GM18858 (cell line): ENCODE data around the gene PRKG2.
"Not testable (repeated sequence)": the region's sequence is repeated elsewhere in the genome, so short reads cannot be mapped to it uniquely, and the experiment has no call there.

Experiments
- ATAC-seq: cut with Tn5 transposase; IDR thresholded peaks from one replicate; pipeline ENCODE4 v1.9.1; 2021; ENCODE audit not compliant: unreplicated experiment

PRKG2 gene

DNA sequence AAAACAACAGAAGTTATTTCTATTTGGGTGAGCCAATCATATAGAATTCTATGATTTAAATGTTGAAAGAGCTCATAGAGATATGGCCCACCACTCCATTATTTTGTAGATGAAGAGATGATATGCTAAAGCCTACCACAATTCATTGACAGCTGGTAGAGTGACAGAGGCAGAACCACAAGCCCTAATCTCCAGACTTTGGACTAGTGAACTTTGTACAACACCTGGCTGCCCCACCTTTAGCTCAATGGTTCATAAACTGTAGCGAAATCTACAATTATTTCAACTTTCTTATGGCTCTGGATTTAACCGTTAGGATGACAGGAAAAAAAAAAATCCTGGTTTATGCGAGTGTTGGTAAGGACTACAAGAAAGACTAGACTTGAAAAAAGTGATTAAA is 50.9 kb downstream of the PRKG2 start:
- no peak for ATAC-seq

DNA sequence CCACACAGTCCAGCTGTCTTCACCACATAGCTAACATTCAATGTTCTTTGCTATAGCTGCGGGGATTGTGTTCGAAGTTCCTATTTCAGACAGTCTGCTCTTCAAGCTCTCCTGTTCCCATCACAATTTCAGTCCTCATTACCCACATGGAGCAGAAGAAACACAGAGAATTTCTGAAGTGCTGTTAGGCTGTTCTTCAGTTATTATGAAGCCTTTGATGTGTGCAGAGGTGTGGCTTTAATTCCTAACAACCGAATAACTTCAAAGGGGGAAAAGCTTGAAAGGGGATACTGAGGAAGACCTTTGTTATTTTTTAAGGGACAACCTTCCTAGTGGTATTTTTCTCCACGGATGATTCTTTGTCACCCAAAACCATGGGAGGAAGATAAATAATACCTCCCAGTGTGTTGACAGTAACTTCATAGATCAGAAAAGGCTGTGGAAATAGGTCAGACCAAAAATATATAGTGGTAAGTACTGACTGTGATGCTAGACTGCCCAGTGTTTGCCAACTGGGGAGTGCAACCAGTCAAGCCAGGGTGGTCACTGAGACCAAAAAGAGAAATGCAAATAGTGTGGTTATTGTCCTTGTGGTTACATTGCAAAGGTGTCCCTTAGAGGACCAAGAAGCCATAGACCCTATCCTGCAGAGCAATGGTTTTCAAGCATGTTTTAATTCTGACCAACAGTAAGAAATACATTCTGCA is 52.1 kb downstream of the PRKG2 start:
- ATAC-seq, result no peak

DNA sequence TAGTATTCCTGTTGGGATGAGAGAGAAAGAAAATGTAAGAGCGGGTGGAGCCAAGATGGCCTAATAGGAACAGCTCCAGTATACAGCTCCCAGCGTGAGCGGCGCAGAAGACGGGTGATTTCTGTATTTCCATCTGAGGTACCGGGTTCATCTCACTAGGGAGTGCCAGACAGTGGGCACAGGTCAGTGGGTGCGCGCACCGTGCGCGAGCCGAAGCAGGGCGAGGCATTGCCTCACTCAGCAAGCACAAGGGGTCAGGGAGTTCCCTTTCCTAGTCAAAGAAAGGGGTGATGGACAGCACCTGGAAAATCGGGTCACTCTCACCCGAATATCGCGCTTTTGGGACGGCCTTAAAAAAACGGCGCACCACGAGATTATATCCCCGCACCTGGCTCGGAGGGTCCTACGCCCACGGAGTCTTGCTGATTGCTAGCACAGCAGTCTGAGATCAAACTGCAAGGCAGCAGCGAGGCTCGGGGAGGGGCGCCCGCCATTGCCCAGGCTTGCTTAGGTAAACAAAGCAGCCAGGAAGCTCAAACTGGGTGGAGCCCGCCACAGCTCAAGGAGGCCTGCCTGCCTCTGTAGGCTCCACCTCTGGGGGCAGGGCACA is 61.2 kb downstream of the PRKG2 start:
- not testable (repeated sequence) for ATAC-seq

DNA sequence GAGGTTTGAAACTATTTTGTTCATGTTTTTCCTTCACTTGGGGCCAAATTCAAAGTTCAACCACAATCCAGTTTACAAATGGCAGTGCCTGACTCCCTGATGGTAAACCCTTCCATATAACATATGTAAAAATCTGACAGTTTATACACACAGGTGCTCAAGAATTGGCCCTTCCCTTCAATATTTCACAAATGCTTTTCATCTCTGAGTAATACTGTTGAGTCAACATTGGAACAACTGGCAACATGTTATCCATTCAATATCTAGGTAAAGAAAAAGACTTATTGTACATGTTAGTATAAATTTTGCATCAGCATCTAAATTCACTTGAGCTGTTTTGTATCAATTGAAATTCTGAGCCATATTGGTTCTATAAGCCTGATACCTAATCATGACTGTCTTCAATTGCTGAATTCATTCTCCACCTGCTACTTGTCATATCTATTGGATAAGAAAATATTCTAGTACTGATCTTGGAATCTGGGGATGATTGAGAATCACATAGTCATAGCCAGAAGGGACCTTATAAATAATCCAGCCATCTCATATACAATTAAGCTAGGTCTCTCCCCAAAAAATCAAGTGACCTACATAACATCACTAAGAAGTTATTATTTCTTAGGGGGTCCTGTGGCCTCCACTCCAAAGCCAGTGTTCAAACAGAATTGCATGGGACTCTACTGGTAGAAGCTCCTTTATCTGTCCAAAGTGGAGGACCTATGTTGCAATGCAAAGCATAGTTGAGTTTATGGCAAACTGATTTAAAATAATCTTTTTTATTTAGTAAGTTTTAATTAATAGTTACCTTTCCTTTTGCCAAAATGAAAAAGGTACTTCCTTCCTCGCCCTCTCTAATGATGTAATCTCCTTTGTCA is 61.9 kb downstream of the PRKG2 start:
- no peak for ATAC-seq

DNA sequence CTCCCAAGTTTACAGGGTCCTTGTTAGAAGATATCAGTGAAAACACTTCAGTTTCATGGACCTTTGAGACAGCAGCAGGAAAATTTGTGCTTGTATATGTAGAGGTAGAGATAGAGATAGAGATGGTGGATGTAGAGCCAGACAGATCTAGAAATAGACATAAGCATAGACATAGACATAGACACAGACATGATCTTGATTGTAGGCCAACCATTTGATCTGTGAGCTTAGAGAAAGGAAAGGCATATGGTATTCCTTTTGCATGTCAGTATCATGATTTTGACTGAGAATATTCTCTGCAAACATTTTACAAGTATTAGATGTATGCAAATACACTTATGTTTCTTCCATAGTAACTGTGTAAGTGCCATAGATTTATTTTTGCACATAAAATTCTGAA is 65.0 kb downstream of the PRKG2 start:
- ATAC-seq, result no peak

DNA sequence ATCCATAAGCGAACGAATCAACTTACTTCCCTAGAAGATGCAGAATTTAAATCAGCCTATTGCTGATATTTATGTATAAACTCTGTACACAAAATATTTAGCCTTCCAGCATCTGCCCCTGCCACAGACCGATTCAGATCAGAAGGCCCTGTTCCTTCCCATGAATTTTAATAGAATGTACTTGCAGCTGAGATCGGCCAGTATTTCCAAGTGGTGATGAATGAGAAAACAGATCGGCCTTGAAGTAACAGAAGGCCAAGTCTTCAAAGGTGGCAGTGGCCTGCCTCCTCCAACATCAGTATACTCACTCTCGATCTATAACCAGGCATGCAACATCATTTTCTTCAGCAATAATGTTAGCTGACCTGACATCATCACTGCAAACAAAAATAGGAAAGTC is 66.4 kb downstream of the PRKG2 start:
- ATAC-seq, result no peak

DNA sequence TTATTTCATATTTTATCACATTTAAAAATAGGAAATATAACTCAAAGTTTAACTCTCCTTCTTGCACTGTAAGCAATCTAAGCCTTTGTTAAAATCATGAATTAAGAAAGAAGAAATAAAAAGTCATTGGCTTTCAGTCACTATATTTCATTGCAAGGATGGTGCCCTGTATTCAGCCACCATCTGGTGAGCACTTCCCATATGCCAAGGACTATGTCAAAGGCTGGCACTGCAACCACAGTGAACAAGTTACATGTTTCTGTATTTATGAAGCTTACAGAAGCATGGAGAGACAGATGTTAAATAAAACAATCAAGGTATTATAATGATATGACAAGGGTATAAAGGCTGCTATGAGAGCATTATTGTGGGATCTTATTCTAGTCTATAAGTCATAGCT is 68.6 kb downstream of the PRKG2 start:
- ATAC-seq, result no peak

DNA sequence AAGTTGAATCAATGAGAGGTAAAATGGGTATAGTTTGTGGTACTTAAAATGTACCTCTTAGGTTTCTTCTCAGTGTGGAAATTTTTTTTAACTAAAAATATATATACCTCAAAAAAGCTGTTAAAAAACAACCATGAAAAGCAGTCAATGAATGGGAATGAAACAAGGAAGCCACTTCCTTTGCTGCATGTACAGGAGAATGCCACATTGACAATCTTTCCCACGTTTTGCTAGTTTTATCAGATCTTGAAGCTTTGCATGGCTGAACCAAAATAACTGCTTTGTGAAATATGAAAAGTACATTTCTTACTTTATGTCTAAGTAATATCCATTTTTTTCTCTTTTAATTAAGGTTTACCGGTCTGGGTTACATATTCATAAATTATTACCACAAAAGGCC is 71.8 kb downstream of the PRKG2 start:
- no peak for ATAC-seq

DNA sequence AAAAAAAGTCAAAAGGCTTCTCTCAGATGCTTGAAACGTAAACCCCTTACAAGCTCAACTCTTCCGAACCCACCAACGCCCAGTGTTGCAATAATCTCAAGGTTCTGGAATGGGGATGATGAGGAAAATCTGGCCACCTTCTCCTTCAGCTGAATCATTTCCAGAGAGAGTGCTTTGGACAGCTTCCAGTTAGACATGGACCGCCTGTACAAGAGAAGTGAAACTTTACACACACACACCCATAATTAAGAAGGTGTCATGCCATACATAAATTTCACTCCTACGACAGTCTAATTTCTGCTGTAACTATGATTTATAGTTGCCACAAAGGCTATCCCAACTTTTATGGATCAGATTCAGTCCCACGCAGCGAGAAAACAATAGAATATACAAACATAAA is 72.3 kb downstream of the PRKG2 start:
- no peak for ATAC-seq

DNA sequence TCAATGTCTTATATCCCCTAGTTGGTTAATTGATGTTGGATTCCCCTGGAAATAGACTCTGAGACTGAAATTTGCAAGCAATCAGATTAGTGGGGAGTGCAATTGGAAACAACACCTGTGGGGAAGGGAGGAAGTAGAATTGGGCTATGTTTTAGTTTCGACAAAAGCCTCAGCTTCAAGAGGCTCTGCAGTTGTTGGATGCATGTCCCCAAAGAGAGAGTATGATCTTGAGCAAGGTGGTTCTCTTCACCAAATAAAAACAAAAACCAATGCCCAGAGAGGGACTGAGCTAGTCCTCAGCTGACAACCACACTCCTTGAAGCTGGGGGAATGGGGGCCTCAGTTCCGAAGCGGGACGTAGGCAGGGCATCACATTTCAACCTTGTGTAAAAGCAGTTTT is 77.1 kb downstream of the PRKG2 start:
- ATAC-seq, result no peak

DNA sequence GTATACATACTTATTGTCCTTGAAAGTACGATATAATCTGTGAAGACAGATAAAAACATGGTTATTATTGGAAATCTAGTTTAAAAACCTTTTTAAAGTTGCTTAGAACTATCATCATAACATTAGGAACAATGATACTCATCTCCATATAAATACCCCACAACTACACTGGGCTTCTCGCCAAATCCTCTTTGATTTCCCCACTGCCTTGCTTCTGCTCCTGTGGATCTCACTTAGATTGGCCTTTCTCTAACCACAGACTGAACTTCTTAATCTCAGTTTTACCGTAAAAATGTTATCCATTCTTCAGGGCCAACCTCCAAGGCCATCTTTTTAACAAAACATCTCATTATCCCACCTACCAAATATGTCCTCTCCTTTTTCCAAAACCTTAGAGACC is 77.6 kb downstream of the PRKG2 start:
- no peak for ATAC-seq

DNA sequence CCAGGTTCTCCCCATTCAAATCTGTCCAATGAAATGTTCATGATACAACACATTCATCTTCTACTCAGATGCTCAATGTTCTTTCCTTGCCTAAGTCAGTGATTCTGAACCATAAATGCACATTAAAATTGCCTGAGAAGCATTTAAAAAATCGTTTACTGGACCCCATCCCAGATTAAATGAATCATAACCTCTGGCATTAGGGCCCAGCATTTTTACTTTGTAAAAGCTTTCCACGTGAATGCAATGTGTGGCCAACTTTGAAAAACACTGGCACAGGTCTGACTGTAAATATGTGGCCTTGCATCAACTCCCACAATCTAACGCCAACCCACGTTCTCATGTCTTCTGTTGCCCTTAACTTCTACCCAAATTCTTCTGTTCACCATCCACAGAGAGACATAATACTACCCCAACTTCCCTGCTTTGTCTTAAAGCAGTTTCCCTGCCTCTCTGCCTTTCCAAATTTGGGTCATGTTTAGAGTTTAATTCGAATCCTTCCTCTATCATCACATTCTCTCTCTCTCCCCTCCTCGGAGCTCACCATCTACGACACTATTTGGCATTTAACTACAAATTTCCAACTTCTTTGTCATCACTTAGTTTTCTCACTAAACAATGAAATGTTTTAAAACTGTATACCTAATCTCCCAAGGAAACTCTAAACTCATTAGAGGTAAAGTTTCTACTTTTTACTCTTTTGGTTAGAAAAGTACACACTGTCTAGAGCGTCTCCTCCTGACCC is 78.7 kb downstream of the PRKG2 start:
- ATAC-seq, result no peak

DNA sequence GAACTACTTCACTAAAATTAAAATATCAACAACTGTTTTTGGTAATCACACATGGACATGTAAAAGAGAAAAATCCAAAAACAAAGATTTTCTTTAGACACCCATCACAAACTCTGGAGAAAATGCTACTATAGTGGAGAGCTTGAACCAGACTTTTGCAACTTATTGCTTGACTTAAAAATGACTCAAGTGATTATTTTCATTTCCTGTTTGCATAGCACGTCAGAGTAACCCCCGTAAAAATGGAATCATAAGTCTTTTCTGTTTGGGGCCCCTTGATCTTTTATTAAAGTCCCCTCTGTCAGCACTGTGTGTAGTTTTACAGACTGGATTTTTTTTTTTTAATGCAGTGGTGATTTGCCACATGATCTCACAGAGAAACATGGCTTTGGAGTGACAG is 79.5 kb downstream of the PRKG2 start:
- no peak for ATAC-seq

DNA sequence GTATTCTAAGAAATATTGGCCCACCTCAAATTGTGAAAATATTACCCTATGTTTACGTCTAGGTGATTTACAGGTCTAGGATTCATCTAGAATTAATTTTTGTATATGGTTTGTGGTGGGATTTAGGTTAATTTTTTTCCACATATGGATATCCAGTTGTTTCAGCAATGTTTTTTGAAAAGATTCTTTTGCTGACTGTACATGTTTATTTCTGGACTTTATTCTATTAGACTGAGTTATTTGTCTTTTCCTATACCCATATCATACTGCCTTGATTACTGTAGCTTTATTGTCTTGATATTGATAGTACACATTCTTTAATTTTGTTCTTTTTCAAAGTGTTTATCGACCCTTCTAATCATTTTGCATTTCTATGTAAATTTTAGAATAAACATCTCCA is 83.5 kb downstream of the PRKG2 start:
- no peak for ATAC-seq

DNA sequence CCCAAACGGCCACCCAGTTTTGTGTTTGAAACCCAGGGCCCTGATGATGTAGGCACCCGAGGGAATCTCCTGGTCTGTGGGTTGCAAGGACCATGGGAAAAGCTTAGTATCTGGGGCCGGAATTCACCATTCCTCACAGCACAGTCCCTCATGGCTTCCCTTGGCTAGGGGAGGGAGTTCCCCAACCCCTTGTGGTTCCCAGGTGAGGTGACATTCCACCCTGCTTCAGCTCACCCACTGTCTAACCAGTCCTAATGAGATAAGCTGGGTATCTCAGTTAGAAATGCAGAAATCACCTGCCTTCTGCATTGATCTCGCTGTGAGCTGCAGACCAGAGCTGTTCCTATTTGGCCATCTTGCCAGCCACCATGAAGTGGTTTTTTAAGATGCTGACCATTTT is 84.0 kb downstream of the PRKG2 start:
- ATAC-seq, result no peak

DNA sequence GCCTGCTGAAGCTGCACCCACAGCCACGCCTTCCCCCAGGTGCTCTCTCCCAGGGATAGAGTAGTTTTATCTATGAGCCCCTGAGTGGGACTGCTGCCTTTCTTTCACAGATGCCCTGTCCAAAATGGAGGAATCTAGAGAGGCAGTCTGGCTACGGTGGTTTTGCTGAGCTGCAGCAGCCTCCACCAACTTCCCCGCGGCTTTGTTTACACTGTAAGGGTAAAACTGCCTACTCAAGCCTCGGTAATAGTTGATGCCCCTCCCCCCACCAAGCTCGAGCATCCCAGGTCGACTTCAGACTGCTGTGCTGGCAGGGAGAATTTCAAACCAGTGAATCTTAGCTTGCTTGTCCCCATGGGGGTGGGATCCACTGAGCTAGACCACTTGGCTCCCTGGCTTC is 84.5 kb downstream of the PRKG2 start:
- ATAC-seq, result no peak

DNA sequence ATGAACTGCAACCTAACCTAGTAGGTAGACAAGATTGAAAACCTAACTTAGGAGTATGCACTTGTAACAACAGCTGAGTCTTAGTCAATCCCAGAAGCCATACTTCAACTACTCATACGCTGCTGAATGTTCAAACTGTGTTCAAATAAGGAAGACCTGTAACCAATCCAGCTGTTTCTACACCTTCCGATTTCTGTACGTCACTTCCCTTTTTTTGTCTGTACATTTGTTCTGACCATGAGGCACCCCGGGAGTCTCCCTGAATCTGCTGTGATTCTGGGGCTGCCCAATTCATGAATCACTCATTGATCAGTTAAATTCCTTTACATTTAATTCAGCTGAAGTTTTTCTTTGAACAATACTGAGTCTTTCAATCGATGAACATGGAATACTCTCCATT is 95.0 kb downstream of the PRKG2 start:
- no peak for ATAC-seq

DNA sequence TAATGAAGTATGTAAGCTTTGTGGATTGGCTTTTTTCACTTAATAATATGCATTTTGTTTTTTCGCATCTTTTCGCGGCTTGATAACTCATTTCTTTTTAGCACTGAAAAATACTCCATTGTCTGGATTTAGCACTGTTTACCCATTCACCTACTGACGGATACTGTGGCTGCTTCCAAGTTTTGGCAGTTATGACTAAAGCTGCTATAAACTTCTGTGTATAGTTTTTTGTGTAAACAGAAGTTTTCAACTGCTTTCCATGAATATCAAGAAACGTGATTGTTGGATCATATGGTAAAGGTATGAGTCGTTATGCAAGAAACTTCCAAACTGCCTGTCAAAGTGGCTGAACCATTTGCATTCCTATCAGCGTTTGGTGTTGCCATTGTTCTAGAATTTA is 96.9 kb downstream of the PRKG2 start:
- ATAC-seq, result no peak

DNA sequence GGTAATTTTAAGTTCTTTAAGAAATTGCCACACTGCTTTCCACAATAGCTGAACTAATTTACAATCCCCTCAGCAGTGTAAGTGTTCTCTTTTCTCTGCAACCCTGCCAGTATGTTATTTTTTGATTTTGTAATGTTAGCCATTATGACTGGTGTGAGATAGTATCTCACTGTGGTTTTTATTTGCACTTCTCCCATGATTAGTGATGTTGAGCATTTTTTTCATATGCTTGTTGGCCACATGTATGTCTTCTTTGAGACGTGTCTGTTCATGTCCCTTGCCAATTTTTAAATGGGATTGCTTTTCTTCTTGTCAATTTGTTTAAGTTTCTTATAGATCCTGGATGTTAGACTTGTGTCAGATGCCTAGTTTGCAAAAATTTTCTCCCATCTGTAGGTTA is 98.5 kb downstream of the PRKG2 start:
- no peak for ATAC-seq

DNA sequence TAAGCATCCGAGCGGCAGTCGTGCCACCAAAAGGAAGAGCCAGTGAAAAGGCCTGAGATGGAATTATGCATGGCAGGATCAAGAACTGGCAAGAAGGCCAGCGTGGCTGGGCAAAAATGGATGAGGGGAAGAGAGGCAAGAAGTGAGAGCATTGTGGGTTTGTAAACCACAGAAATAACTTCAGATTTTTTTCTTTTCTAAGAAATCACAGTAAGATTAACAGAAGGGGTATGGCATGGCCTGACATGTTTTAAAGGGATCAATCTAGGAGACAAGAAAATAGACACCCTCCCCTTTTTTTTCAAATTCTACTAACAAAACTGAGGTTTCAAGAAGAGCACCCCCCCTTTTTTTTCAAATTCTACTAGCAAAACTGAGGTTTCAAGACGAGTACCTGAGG is 102.0 kb downstream of the PRKG2 start:
- ATAC-seq, result no peak

DNA sequence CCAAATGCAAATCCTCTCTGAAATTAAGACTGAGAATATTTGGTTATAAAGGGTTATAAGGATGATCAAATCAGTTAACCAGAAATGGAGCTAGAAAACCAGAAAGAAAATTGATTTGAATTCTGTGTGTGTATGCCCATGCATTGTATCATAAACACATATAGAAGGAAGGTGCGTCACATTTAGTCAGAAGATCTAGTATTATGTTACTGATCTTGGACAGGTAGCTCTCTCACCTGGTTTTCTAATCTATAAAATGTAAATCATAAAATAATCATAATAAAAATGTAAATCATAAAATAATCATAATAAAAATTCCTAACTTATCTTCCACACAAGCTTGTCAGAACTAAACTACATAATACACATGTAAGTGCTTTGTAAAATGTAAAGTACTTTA is 105.7 kb downstream of the PRKG2 start:
- ATAC-seq, result no peak

DNA sequence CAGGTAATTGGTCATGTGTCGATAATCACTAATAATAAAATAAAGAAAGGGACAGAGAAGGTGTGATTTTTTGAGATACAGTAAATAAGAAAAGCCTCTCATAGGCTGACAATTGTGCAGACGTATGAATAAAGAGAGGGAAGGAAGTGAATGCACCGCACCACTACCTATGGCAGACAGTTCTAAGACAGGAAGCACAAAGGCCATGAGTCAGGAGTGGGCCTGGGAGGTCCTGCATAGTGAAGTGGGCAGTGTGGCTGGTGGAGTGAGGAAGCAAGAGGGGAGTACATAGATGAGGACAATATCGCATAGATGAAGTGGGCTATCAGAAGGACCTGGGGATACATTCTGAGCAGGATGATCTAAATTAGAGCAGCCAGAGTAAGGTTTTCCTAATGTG is 108.9 kb downstream of the PRKG2 start:
- ATAC-seq, result no peak
